ENCODE data around the gene MAPT.

The MAPT gene

GRCh38 chr17:45863857-45864654, 30.3 kb upstream of the MAPT start:
- no peak for DNase-seq

DNA sequence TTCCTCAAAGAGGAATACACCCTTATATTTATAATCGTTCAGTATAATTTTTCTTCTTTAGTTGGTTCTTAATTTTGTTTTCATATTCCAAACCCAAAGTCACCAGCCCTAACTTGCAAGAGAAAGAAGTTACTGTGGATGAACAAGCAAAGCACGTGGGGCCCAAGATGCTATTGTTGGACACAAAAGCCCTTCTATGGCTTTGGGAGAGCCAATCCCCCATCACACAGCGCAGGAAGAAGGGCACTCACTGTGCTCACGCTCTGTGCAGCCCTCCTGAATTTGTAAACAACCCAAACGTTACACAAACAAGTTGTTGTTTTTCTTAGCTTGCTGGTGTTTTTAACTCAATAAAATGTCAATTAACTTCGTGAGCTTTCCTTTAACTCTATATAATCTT, 27.2 kb upstream of the MAPT start:
- no peak for DNase-seq

DNA sequence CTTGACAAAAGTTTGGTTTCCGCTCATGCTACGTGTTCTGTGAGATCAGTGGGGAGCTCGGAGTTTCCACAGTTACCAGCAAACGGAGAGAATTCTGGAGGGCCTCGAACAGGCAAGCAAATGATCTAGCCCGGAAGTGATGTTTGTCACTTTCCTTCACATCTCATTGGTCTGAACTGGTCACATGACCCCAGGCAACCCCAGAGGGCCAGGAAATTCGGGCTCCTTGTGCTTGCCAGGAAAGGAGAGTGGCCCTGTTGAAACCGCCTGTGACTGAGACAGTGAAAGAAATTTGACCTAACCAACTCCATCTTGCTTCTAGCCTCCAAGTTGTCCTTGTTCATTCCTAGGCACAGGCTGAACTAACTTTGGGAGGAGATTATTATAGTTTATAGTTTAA, 26.7 kb upstream of the MAPT start:
- DNase-seq, result peak; percentile 4

- DNase-seq, result no peak
Measured at GRCh38 chr17:45868276-45868675, 26.1 kb upstream of the MAPT start.

GRCh38 chr17:45869676-45870341, 24.5 kb upstream of the MAPT start:
- no peak for DNase-seq

GRCh38 chr17:45870342-45870974, 23.9 kb upstream of the MAPT start:
- DNase-seq, result no peak

DNA sequence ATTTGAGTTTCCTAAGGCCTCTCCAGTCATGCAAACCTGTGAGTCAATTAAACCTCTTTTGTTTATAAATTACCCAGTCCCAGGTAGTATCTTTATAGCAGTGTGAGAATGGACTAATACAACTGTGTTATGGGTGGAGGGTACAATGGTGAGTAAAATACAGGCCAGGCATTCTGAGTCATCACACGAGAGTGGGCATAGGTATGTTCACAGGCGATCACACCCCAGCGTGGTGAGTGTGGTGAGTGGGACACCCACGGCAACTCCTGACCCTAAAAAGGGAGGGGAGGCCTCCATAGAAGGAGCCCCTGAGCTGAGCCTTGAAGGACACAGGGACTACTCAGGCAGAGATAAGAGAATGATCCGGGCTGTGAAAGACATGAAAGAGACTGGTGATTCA, 22.6 kb upstream of the MAPT start:
- DNase-seq, result no peak

- no peak for DNase-seq
Measured at GRCh38 chr17:45873728-45874127, 20.6 kb upstream of the MAPT start.

DNA sequence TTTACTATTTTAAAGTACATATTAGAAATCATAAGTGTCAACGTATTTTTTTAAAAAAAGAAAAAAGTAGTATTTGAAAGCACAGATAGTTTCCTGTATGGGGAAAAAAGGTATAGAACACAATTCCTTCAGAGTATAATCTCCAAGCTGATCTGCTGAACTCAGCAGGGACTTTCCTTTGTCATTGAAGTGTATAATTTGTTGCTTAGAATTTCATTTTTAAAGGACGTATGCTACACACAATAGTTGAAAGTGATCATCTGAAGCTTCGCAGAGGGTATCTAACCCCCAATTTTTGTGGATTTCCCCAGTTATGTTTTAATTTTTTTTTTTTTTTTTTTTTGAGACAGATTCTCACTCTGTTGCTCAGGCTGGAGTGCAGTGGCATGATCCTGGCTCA, 20.2 kb upstream of the MAPT start:
- no peak for DNase-seq

DNA sequence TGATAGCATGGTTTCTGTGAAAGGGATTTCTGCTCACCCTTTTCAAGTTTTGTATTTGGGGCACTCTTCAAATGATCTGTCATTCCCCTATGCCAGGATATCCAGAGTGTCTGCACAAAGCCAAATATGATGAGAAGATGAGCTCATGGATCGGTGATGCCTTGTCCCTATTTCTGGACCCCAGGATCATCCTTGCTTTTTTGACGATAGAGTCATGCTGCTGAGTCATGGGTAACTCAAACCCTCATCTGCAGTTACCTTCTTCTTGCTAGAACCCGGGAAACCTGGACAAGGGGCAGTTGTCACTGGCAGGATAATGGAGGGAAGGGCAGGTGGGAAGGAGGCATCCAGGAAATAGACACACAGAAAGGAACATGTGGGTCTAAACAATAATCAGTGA, 17.8 kb upstream of the MAPT start:
- no peak for DNase-seq

GRCh38 chr17:45877467-45877866, 16.9 kb upstream of the MAPT start:
- DNase-seq, result no peak

DNA sequence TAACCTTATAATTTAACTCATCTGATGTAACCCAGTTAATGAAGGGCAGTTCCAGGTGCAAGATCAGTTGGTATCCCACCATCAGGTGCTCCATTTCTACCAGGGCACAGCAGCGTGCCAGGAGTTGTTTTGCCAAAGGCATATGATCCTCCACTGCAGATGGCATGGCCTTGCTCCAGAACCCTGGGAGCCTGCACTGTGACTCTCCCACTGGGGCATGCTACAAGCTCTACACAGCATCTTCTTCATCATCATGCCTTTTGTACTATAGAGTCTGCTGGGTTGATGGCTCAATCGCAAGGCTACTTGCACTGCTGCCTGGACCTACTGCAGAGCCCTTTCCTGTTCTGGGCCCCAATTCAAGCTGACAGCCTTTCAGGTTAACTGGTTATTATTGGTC, 11.3 kb upstream of the MAPT start:
- DNase-seq, result no peak

DNA sequence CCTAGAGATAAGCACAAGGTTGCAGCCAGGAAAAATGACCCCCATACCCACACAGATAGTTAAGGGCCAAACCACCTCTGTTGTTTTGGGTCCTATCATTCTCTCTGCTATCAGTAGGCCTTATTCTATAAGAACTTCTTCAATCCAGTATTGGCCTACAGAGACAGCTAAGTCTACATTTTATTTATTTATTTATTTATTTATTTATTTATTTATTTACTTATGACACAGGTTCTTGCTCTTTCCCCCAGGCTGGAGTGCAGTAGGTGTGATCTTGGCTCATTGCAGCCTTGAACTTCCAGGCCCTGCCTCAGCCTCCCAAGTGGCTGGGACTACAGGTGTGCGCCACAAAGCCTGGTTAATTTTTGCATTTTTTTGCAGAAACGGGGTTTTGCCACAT, 7.5 kb upstream of the MAPT start:
- no peak for DNase-seq

DNA sequence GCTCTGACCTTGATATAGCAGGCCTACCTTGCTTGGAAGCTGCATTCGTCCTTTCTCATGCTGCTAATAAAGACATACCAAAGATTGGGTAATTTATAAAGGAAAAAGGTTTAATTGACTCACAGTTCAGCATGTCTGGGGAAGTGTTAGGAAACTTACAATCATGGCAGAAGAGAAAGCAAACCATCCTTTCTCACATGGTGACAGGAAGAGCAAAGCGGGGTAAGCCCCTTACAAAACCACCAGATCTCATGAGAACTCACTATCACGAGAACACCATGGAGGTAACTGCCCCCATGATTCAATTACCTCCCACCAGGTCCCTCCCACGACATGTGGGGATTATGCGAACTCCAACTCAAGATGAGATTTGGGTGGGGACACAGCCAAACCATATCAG, 6.0 kb upstream of the MAPT start:
- no peak for DNase-seq

DNA sequence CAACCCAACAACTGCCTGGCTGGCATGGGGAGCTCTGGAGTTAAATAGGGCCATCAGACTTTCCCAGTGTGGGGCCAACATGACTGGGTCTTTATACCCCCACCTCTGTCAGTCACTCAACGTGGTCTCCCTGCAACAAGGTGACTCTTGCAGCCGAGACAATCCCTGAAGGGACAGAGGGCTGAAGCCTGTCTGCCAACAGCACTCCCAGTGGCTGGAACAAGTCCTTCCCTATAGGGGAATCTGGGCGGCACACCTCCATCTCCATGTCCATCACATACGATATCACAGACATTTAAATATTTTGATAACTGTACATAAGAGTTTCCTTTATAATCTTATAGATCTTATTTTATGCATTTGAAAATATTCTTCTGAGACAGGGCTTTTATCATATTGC, 4.8 kb upstream of the MAPT start:
- DNase-seq, result no peak

DNA sequence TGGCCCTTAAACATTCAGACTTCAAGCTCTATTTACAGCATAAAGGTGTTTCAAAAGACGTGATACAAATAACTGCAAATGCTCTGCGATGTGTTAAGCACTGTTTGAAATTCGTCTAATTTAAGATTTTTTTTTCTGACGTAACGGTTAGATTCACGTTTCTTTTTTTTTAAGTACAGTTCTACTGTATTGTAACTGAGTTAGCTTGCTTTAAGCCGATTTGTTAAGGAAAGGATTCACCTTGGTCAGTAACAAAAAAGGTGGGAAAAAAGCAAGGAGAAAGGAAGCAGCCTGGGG, 681 bp upstream of the MAPT start:
- no peak for DNase-seq

GRCh38 chr17:45895304-45895968, 1.1 kb downstream of the MAPT start:
- no peak for DNase-seq

DNA sequence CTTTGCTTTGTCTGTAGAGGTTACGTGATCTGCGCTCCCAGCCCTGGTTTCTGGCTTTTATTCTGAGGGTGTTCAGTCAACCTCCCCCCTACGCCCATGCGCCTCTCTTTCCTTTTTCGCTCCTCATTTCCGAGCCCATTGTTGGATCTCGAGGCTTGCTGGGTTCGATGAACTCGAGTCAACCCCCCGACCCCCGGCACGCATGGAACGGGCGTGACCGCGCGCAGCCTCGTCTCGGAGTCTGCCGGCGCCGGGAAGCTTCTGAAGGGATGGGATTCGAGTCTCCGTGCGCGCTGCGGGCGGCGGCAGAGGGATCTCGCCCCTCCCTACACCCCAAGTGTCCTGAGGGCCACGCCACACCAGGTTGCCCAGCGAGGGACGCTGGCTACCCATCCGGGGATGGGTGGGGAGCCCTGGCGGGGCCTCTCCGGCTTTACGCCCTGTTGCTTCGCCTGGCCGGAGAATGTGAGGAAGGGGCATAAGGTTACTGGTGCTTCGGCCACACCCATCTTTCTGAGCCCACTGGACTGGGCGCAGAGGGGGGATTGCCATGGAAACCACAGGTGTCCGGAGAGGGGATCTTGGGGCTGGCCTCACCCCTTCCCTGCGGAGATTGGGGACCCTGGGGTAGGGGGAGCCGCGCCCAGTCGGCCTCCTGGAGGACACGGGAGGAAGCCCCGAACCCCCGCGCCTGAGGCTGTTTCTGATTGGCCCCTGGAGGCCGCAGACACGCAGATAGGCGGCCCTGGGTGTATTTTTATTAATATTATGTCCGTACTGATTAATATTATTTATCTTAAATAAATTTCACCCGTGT, 1.8 kb downstream of the MAPT start:
- no peak for DNase-seq

- no peak for DNase-seq
Measured at GRCh38 chr17:45896803-45897693, 2.7 kb downstream of the MAPT start.

DNA sequence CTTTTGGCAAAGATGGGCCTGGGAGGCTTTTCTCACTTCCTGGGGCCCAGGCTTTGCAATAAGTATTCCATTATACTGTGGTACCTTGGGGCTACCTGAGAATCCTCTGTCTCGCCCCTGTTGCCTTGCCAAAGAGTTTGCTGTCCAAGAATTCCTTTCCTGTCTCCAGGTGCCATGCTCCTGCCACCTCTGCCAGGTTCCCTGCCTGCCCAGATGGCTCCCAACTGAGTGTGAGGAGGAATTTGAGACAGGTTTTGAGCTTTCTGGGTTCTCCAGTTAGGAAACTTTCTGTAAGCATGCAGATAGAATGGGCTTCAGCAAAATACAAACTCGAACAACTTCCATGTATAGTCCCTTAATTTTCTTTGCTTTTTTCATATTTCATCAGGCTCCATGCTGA, 5.8 kb downstream of the MAPT start:
- DNase-seq, result no peak

GRCh38 chr17:45900723-45901415, 6.5 kb downstream of the MAPT start:
- no peak for DNase-seq

Measured in NCI-H2029 treated with DMSO at 0.1 percent for 48 hours (cell line).